CD4-positive, alpha-beta T cell treated with Interferon gamma for 1 hour (primary cell): ENCODE data around the gene ERLEC1.
"Not testable (repeated sequence)": the region's sequence is repeated elsewhere in the genome, so short reads cannot be mapped to it uniquely, and the experiment has no call there.

Source experiments
- DNase-seq: peaks from one replicate; pipeline ENCODE4 v3.0.0-alpha.2; 2020

The ERLEC1 gene

DNA sequence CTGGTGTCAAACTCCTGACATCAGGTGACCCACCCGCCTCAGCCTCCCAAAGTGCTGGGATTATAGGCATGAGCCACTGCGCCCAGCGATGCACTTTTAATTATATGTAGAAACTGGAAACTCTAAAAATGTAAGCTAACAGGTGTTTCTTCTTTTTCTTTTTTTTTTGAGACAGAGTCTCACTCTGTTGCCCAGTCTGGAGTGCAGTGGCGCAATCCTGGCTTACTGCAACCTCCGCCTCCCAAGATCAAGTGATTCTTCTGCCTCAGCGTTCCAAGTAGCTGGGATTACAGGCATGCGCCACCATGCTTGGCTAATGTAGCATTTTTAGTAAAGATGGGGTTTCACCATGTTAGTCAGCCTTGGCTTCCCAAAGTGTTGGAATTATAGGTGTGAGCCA lies 54.8 kb downstream of the ERLEC1 start:
- DNase-seq: not testable (repeated sequence)

DNA sequence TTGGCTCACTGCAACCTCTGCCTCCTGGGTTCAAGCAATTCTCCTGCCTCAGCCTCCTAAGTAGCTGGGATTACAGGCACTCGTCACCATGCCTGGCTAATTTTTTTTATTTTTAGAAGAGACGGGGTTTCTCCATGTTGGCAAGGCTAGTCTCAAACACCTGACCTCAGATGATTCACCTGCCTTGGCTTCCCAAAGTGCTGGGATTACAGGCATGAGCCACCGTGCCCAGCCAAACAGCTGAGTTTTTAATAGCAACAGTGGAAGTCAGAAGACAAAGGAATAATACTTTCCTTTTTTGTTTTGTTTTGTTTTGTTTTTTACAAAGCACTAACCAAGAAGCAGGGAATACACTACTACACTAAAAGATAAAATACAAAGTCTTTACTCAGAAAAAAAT lies 56.0 kb downstream of the ERLEC1 start:
- no peak for DNase-seq

DNA sequence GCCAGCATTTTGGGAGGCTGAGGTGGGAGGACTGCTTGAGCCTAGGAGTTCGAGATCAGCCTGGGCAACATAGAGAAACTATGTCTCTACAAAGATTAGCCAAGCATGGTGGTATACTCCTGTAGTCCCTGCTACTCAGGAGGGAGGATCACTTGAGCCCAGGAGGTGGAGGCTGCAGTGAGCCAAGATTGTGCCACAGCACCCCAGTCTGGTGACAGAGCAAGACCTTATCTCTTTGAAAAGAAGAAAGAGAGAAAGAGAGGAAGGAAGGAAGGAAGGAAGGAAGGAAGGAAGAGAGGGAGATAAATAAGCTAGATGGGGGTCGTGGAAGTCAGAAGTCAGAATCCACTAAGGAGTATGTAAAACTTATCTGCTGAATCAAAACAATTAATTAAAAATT lies 56.8 kb downstream of the ERLEC1 start:
- no peak for DNase-seq

DNA sequence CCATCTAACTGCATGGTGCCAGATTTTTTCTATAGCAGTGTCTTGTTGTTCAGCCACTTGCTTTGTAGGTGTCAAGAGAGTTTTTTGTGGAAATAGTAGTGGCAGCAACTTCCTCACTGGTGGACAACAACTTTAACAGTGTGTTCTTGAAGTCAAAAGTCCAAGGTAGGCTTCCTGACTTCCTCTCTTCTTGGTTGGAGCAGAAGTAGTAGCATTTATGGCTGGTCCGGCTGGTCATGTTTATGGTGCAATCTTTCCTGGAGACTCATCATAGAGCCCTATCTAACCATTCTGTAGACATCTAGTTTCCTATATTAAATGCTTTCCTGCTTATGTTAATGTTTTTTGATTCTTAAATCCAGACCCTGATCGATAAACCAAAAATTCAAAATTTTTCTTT lies 61.2 kb downstream of the ERLEC1 start:
- DNase-seq: no peak

DNA sequence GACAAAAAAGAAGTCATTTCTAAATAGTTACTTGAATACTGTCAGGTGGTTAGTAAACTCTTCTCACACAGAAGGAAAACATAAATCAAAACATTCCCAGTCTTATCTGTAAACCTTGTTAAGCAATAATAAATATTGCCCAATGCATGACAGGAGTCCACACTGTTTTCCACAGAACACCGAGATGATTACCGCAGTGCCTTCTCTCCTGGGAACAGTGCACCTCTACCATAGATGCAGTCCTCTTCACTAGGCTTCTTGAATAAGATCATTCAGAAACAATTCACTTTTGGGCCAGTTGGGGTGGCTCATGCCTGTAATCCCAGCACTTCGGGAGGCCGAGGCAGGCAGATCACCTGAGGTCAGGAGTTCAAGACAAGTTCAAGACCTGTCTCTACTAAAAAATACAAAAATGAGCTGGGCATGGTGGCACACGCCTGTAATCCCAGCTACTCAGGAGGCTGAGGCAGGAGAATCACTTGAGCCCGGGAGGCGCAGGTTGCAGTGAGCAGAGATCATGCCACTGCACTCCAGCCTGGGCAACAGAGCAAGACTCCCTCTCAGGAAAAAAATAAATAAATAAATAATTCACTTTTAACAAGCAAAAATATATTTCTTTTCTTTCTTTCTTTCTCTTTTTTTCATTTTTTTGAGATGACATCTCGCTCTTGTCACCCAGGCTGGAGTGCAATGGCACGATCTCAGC lies 64.4 kb downstream of the ERLEC1 start:
- not testable (repeated sequence) for DNase-seq

DNA sequence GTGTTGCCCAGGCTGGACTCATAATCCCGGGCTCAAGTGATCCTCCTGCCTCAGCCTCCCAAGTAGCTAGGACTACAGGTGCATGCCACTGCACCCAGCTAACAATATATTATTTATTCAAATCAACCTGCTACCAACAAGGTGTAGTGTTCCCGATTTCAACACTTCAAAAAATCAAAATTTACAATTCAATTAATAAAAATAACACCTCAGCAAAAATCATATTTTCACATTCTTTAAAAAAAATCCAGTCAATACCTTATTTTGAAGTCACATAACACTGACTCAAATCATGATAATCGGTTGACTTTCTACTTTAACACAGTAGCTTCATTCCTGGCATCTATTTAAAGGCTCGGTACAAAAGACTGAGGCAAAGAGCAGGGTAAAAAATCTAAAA lies 65.7 kb downstream of the ERLEC1 start:
- DNase-seq: no peak

DNA sequence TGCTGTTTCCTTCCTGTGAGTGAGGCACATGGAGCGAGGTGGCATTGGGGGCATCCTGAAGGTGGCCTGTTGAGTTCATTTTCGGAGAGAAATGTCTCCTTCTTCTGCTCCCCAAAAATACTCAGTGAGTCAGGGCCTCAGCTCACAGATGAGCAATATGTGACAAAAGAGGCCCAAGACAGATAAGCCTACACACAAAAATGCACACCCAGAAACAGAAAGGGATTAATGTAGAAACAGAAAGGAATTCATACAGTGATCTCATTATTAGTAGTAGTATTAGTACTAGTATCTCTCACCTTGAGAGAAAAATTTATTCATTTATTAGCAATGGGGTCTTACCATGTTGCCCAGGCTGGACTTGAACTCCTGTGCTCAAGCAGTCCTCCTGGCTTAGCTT lies 67.8 kb downstream of the ERLEC1 start:
- DNase-seq: no peak

DNA sequence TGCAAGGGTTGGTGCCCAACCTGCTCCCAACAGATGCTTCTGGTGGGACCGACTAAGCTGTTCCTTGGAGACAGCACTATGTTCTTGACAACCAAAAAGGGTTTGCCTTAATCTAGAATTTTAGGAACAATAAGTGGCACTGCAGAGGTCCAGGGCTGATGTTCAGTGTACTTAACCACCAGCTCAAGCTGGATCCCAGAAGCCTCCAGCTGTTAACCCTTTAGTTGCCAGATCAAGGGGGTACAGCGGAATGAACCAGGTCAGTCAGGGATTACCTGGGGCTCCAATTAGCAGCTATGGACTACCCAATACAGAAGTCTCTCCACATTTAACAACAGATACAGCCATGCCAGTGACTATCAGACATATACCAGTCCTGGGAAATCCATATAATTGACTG lies 69.4 kb downstream of the ERLEC1 start:
- no peak for DNase-seq

DNA sequence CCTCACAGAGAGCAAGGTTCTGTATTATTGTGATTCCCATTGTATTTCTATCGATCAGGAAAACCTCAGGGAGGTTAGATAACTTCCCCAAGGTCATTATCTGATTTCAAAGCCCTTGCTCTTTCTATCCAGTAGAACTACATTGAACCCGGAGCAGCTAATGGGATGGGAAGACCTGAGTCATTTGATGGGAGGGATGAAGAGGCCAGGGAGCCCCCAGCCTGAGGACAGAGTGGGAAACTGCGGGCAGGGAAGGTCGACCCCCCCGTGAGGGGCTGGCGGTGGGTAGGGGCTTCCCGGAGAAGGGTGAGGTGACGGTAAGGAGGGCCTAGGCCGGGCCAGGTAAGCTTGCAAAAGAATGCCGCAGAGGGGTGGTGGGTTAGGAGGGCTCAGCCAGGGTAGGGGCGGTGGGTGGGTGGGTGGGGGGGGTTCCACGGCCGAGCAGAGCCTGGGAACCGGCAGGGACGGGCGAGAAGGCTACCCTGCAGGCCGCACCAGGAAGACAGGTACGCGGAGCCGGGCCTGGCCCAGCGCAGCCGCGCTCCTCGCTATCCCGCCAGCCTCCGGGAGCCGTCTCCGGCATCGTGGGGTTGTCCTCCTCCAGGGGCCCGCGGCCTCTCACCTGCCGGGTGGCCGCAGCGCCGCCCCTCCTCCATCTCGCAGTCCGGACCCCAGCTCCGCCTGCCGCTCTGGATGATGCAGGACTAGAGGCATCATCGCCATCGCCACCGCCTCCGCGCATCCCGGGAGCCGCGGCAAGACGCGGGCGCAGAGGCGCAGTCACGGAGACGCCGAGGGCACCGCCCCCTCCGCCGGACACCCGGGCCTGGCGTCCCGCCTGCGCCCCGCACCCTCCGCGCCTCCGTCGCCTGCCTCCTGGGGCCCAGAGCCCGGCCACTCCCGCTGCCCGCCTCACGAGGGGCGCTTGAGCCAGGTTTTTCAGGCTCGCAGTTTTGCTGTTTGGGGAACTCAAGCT lies 72.7 kb downstream of the ERLEC1 start, which contains the start of gene GPR75:
TSS of gene GPR75 (minus strand) at position 762 of the 976 bp plus-strand sequence. CDS start 5,211 bp downstream, outside the sequence.
- DNase-seq: no peak

DNA sequence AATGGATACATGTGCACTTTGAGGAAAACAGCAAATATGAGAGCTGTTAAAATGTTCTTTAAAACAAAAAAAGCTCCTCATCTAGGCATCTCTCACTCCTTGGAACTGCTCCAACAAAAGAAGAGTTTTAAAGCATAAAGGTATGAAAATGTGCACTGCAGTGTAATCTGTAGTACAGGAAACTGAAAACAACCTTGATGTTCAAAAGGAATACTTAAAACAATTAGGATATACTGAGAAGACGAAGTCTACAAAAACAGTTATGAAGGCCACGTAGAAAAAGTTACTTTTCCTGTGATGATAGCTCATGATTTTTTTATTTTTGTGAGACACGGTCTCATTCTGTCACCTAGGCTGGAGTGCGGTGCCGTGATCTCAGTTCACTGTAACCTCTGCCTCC lies 75.0 kb downstream of the ERLEC1 start:
- no peak for DNase-seq

DNA sequence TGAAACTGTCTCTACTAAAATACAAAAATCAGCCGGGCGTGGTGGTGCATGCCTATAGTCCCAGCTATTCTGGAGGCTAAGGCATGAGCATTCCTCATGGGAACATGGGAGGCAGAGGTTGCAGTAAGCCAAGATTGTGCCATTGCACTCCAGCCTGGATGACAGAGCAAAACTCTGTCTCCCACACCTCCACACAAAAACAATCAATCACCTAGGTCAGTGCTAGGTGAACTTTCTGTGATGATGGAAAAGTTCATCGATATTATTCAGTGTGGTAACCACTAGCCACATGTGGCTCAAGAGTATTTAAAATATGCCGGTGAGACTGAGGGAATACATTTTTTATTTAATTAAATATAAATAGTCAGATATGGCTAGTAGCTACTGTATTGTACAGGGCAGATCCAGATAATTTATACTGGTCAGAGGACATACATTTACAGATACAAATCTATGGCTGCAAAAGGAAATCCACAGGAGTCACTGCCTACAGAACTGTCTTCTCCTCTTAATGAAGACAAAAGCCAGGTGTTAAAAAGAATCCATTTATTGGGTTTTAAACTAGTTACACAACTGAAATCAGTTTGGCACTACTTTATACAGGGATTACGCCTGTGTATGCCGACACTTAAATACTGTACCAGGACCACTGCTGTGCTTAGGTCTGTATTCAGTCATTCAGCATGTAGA lies 76.8 kb downstream of the ERLEC1 start:
- no peak for DNase-seq

DNA sequence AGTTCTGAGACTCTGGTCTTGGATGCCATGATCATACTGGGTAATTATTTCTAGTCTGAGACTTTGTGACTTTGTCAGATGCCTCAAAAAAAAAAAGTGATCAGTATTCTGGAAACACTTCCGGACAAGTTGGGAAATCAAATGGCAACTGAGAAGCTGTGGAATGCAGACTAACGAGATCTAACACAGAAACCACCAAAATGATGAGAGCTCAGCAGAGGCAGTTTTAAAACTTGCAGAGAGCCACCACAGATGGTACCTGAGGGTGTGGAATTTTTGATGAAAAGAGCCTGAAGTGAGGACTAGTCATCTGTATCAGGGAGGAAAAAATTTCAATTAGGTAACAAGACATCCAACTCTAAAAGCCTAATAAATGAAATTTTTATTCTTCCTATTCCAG lies 78.4 kb downstream of the ERLEC1 start:
- DNase-seq: no peak

DNA sequence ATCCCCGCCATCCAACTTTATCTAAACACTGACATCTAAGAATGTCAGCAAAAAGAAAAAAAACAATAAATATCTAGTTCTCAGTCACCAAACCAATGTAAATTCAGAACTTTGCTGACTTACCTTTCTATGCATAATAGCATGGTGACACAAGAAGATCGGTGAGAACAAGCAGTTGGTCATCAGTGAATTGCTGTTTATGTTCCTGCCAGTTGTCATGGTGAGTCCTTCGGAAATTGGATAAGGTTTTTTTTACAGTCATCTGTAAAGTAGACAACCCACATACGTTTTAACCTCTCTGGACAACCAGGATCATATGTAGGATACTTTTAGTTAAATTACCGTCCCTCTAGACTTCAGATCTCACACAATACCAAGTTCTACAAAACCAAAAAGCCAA lies 79.1 kb downstream of the ERLEC1 start:
- DNase-seq: no peak

DNA sequence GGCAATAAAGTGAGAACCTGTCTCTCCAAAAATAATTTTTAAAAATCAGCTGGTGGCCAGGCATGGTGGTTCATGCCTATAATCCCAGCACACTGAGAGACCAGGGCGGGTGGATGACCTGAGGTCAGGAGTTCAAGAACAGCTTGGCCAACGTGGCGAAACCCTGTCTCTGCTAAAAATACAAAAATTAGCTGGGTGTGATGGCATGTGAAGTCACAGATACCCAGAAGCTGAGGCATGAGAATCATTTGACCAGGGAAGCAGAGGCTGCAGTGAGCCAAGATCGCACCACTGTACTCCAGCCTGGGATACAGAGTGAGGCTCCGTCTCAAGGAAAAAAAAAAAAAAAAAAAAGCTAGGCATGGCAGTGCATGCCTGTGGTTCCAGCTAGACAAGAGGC lies 80.3 kb downstream of the ERLEC1 start:
- DNase-seq: no peak

DNA sequence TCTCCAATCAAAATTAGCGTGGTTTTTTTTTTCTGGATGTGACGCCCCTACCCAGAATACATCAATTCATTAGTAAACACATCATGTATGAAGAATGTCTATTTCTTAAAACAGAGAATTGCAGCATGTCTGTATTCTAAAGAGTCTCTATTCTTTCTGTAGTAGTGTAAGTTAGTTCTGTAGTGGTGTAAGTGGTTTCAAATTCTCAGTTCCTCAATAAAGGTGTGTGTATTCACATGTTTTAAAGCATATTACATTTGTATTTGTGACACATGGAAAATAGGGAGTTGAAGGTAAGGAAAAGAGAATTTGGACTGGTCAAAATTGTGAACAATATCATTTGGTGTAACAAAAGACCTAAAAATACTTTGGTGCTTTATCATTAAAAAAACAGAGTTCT lies 80.9 kb downstream of the ERLEC1 start:
- DNase-seq: no peak
